NCI-H82 treated with DMSO at 0.1 percent for 48 hours (cell line): Measurements from ENCODE around the gene CFAP77.

Source experiments
- DNase-seq: peaks from one replicate; lab custom pipeline; 2025; ENCODE audit not compliant: unreplicated experiment; lab: John Stamatoyannopoulos, UW

The CFAP77 gene

DNA sequence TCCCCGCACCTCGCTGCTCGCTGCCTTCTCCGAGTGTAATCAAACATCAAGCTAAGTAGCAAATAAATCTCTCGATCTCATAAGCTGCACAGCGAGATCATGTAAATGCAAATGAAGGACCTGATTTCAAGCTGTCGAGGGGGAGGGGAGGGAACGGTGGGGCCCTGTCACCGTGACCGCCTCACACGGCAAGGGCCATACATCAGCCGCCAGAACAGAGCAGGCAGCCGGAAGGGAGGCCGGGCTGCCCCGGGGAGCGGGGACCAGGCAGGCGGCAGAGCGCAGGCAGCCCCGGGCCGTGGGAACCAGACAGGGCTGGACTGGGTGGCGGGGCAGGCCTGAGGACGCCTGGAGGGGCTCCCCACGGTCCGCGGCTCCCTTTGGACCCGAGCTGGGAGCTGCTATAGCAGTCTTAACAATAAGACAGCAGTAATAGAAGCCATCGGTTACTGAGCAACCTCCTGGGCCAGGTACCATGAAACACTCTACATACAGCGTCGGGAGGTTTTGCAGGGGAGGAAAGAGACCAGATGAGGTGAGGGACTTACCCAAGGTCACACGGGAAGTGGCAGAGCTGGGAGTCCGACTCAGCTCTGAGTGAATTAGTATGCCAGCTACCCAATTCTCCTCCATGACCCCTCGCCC is 76.8 kb downstream of the CFAP77 start:
- DNase-seq = peak; percentile 39

DNA sequence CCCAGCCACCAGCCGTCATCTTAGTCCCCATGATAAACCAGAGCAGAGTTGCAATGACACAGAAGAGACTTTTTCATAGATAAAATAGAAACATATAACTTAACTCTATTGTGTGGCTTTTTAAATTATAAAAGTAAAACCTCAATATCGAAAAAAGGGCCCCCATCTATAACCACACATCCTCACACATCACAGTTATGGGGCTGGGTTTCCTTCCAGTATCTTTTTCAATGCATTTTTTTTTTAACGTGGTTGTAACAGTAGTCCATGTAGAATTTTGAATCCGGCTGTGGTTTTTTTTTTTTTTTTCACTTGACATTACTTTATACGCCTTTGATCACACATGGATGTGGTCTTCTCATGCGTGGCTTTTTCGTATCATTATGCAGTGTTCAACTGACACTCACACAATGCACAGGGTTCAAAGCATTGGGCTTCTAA is 77.4 kb downstream of the CFAP77 start:
- DNase-seq = no peak

DNA sequence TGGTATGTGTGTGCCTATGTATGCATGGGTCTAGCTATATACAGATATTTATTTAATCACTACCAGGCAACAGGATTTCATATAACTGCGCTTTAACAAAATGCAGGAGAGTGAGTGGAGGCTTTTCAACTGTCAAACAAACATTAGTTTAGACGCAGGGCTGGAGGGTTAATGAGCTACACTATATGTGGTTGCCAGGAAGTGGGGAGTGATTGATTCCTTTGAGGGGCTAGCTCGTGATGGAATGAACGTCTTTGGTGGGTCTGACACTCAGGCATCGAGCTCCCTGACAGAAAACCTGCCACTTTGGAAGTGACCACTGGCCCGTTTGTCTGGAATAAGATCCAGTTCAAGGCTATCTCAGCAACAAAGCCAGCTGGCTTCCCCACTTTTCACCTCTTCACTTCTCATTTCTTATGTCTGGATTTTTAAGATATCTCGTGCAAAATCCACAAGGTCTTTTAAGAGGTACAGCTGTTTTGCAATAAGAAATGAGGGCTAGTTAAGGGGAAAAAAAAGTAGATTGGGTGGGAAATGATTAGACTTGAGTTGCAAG is 78.0 kb downstream of the CFAP77 start:
- no peak for DNase-seq

- DNase-seq = no peak
These were observed 78.6 kb downstream of the CFAP77 start for GRCh38 chr9:132488626-132489025.

- DNase-seq = no peak
These were observed 79.5 kb downstream of the CFAP77 start for GRCh38 chr9:132489536-132489935.

GRCh38 chr9:132494857-132495256 is 84.8 kb downstream of the CFAP77 start:
- no peak for DNase-seq

DNA sequence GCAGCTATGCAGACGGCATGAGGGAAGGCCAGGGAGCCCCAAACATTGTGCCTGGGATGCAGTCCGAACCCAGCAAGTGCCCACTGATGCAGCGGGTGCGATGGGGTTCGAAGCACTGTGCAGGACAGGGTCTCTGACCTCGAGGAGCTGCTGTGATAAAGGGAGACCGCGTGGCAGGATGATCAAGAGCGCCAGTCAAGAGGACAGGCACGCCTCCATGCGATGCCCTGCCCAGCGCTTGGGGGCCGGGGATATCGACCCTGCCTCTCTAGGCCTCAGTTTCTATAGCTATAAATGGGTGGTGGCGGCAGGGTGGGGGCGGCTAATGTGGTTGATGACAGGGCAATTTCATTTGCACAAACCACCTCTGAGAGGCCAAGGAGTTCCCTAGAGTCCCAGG is 87.7 kb downstream of the CFAP77 start:
- DNase-seq = no peak

- DNase-seq = no peak
These were observed 88.7 kb downstream of the CFAP77 start for GRCh38 chr9:132498531-132499210.

- DNase-seq = no peak
These were observed 89.2 kb downstream of the CFAP77 start for GRCh38 chr9:132499251-132499650.

DNA sequence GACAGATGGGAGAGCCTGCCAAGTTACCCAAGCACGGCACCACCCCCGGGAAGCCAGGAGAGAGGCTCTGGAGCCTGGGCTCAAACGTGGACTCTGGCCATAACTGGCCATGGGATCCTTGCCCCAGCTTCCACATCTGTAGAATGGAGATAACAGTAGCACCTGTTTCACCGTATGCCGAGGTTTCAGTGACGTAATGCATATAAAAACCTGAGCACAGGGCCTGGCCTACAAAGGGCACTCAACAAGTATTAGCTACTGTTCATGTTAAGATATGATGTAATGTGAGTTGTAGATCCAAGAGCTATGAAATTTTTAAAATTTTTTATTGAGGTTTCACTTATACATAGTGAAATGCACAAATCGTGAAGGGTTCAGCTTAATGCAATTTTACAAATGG is 90.2 kb downstream of the CFAP77 start:
- DNase-seq = no peak

DNA sequence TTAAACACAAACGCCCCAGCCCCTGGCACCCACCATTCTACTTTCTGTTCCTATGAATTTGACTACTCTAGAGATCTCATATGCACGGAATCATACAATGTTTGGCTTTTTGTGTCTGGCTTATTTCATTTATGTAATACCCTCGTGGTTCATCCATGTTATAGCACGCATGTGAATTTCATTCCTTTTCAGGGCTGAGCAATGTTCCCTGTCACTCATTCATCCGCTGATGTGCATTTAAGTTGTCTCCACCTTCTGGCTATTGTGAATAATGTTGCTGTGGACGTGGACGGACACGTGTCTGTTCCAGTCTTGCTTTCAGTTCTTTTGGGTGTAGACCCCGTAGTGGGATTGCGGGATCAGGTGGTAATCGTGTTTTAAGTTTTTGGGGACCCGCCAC is 92.5 kb downstream of the CFAP77 start:
- no peak for DNase-seq

DNA sequence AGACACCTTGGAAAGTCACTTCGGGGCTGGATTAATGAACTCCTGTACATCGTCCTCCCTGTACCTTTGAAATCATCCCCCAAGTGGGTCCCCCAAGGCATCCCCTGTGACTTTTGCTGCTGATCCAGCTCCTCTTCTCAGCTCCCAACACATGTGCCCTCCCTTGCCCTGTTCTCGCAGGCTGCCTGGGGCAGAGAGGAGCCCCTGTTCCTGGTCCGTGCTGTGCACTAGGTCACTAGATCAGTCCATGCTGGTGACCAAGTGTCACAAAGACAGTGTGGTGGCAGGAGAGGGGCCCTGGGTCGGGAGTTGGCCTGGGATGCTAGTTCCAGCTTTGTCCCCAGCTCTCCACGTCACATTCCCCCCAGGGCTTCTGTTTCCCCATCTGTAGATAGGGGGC is 93.1 kb downstream of the CFAP77 start:
- DNase-seq = no peak

- DNase-seq = no peak
These were observed 94.5 kb downstream of the CFAP77 start for GRCh38 chr9:132504488-132504887.

- peak; percentile 0 for DNase-seq
These were observed 96.1 kb downstream of the CFAP77 start for GRCh38 chr9:132505991-132506655.

GRCh38 chr9:132506977-132507669 is 97.1 kb downstream of the CFAP77 start:
- DNase-seq = no peak

DNA sequence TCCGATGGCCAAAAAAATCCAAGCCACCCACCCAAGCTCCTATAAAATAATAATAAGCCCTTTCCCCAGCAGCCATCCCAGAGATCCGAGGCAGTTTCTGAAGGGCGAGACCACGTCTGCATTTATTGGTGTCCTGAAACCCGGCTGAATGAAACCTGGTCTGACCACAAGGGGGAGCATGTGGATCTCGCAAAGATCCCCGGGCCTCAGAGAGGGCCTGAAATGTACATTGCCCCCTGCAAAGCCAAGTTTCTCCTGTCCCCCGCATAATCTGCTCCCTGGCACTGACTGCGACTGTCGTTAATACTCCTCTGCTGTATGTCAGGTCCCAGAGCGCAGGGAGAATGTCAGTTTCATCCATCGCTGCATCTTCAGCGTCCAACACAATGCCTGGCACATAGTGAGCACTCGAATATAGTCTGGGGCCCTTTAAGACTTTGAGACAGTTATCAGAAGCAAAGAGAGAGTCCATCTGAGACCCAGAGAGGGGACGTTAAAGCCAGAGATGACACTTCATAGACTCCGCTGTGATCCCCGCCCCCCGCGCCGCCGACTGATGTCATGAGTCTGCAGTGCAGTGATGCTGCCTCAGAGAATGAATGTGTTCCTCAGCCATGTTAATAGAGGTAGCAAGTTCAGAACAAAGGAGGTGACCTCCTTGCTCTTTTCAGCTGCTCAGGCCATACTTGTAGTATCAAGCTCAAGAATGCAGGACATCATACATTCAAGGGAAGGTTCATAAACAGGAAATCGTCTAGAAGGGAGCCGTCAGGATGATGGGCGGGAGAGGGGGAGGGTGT is 97.9 kb downstream of the CFAP77 start:
- DNase-seq = peak; percentile 64

DNA sequence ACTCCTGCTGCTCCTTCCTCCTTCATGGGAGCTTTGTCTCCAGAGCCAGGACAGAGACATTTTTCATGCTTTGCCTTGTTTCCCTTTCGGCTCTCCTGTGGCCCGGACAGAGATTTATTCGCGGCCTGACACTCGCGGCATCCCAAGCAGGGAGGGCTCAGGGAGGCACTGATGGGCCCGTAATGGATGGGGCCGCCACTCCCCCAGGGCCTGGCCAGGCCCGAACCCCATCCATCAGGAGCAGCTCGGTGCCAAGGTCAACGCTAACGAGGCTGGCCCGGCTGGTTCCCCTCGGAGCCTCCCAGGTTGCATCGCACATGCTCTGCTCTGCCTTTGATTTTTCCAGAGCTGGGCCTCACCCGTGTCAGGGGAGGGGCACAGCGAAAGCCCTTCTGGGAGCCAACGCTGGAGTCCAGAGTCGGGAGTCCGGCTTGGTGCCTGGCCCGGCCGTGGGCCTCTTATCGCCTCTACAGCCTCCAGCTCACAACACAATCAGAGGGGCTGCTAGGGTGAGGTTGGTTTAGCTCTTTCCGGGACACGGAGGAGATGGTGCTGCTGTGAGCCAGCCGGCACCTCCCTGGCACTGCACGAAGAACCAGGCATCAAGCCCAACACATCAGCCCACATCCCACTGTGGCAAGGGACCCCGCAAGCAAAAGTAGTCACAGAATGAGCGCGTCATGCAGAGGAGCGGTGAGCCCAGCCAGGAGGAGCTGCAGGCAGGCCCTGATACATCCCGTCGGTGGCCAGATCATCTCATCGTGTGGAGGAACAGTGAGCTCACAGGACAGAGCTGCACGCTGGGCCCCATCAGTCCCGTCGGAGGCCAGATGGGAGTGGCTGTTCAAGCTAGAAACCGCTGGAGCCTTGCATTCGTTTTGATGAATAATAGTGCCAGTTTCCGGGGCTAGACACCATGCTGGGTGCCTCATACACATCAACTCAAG is 100.2 kb downstream of the CFAP77 start:
- DNase-seq = no peak

- no peak for DNase-seq
These were observed 101.4 kb downstream of the CFAP77 start for GRCh38 chr9:132511191-132511999.

- no peak for DNase-seq
These were observed 103.4 kb downstream of the CFAP77 start for GRCh38 chr9:132513416-132513815.
